Kidney epithelial cell (primary cell): Measurements from ENCODE around the gene ASB13. TPM values are rescaled to one million over a fixed set of nuclear protein-coding genes. Genes with fewer than 3 reads are reported as not detected.

Experiments used
- DNase-seq: peaks from one replicate; pipeline ENCODE4 v3.0.0-alpha.2; 2010; ENCODE audit warnings: low read depth
- H3K27me3 ChIP-seq: 2 replicates; pipeline ENCODE4 v1.6.0; 2011; ENCODE audit warnings: low read length; ENCODE audit not compliant: control insufficient read depth, insufficient read depth
- H3K36me3 ChIP-seq: 2 replicates; pipeline ENCODE4 v1.5.1; 2011; ENCODE audit warnings: low read length; ENCODE audit not compliant: control insufficient read depth, insufficient read depth
- H3K4me3 ChIP-seq: 2 replicates; pipeline ENCODE4 v1.5.1; 2011; ENCODE audit warnings: low read depth, mild to moderate bottlenecking, control low read depth, low read length
- CTCF ChIP-seq: IDR thresholded peaks from 2 replicates; pipeline ENCODE4 v1.5.1; 2011; ENCODE audit warnings: mild to moderate bottlenecking, moderate library complexity, low read length, control low read depth, inconsistent platforms; ENCODE audit not compliant: insufficient read depth, poor library complexity, severe bottlenecking
- total RNA-seq: library from RNA; depleted of rRNA; stranded (reverse); fragments of >200 nt; gene quantifications from 2 replicates; pipeline ENCODE4 v1.2.3, GENCODE V29; 2015

The ASB13 gene
- total RNA-seq, 1 donor from 2014 or later, result 17.3 TPM

GRCh38 chr10:5614155-5614721 lies 52.2 kb downstream of the ASB13 start:
- Histone ChIP-seq H3K36me3 (no peaks in the 10 kb centered on the region), H3K4me3 (no peak overlapping the region), H3K27me3 (no peaks in the 10 kb centered on the region)
- DNase-seq, result no peak
- no peak for TF ChIP-seq CTCF

GRCh38 chr10:5613481-5614154 lies 52.8 kb downstream of the ASB13 start:
- no peak for DNase-seq
- Histone ChIP-seq H3K4me3 (no peak overlapping the region), H3K36me3 (no peaks in the 10 kb centered on the region), H3K27me3 (no peaks in the 10 kb centered on the region)
- no peak for TF ChIP-seq CTCF

- DNase-seq, result no peak
- no peak for TF ChIP-seq CTCF
- H3K36me3 ChIP-seq, result no peaks in the 10 kb centered on the region
- no peak overlapping the region for H3K4me3 ChIP-seq
- H3K27me3 ChIP-seq, result no peaks in the 10 kb centered on the region
These were observed 54.3 kb downstream of the ASB13 start for GRCh38 chr10:5611899-5612680.

- Histone ChIP-seq H3K4me3 (no peak overlapping the region), H3K27me3 (no peaks in the 10 kb centered on the region), H3K36me3 (no peaks in the 10 kb centered on the region)
- DNase-seq, result no peak
- no peak for TF ChIP-seq CTCF
These were observed 56.3 kb downstream of the ASB13 start for GRCh38 chr10:5609952-5610616.

GRCh38 chr10:5608608-5609220 lies 57.7 kb downstream of the ASB13 start:
- no peak for TF ChIP-seq CTCF
- DNase-seq, result no peak
- Histone ChIP-seq H3K4me3 (no peak overlapping the region), H3K27me3 (no peaks in the 10 kb centered on the region), H3K36me3 (no peaks in the 10 kb centered on the region)
